ENCODE measurements around the gene MYG1.

Gene MYG1

GRCh38 chr12:53344824-53345485 lies 45.5 kb downstream of the MYG1 start:
- CTCF ChIA-PET = interaction anchor here (0.6 to 1.7 kb wide), 15 partner anchors 10 to 540 kb away, joined by 3 to 7 read pairs (median 3); partner anchors contain the start of gene AAAS
- peak overlapping the region; percentile 68 for H3K27ac ChIP-seq
- DNase-seq (ENCODE audit: low spot score) = no peak
- peak; percentile 56 for TF ChIP-seq CTCF (conservative IDR thresholded peaks at IDR 0.05; ENCODE audit: low read depth)
- POLR2A ChIA-PET (ENCODE audit: low non-redundant PET) = no interaction called here

GRCh38 chr12:53345486-53346188 lies 46.1 kb downstream of the MYG1 start:
- ChIA-PET POLR2A (ENCODE audit: low non-redundant PET) (interaction anchor here (0.7 kb wide), 1 partner anchor 72 kb away, joined by 3 read pairs; no protein-coding TSS in a partner anchor), CTCF (interaction anchor here (0.6 to 1.7 kb wide), 11 partner anchors 11 to 539 kb away, joined by 3 to 7 read pairs (median 3); partner anchors contain the start of gene AAAS)
- DNase-seq (ENCODE audit: low spot score) = no peak
- peak; percentile 5; the same call in 1 of the 2 replicates for TF ChIP-seq CTCF (conservative IDR thresholded peaks at IDR 0.05; ENCODE audit: low read depth)
- H3K27ac ChIP-seq = peak overlapping the region; percentile 68

- no peak for TF ChIP-seq CTCF (conservative IDR thresholded peaks at IDR 0.05; ENCODE audit: low read depth)
- no peak overlapping the region for H3K27ac ChIP-seq
- DNase-seq (ENCODE audit: low spot score) = no peak
- ChIA-PET POLR2A (ENCODE audit: low non-redundant PET) (no interaction called here), CTCF (no interaction called here)
Observed at GRCh38 chr12:53346491-53346890, 47.0 kb downstream of the MYG1 start.

- DNase-seq (ENCODE audit: low spot score) = no peak
- ChIA-PET POLR2A (ENCODE audit: low non-redundant PET) (no interaction called here), CTCF (interaction anchor here (0.6 kb wide), 1 partner anchor 25 kb away, joined by 3 read pairs; no protein-coding TSS in a partner anchor)
- TF ChIP-seq CTCF (conservative IDR thresholded peaks at IDR 0.05; ENCODE audit: low read depth) = no peak
- H3K27ac ChIP-seq = no peak overlapping the region
Observed at GRCh38 chr12:53347905-53348304, 48.4 kb downstream of the MYG1 start.

- peak; percentile 81 for TF ChIP-seq CTCF (conservative IDR thresholded peaks at IDR 0.05; ENCODE audit: low read depth)
- ChIA-PET POLR2A (ENCODE audit: low non-redundant PET) (interaction anchor here (0.5 to 0.6 kb wide), 2 partner anchors 33 to 213 kb away, joined by 4 to 5 read pairs; no protein-coding TSS in a partner anchor), CTCF (interaction anchor here (0.5 to 3.8 kb wide), 23 partner anchors 9 to 299 kb away, joined by 3 to 44 read pairs (median 5); partner anchors contain the start of gene AMHR2)
- H3K27ac ChIP-seq = peak overlapping the region; percentile 15; the same call in 1 of the 2 replicates
- DNase-seq (ENCODE audit: low spot score) = peak; percentile 67
Observed at GRCh38 chr12:53352331-53353256, 53.1 kb downstream of the MYG1 start.
